Measurements from ENCODE around the gene FBXL7.

- TF ChIP-seq CTCF (IDR thresholded peaks at IDR 0.05) (no peak), REST (IDR thresholded peaks at IDR 0.05; ENCODE audit: insufficient read depth in 1 of 2, low read depth in 2 of 2, low read length in 1 of 2) (no peak)
Observed at GRCh38 chr5:15772131-15772530, 272.2 kb downstream of the FBXL7 start.

Measured in Panc1 (cell line).